IMR-90 (cell line): Measurements from ENCODE around the gene PTPRN2. TPM values are rescaled to one million over a fixed set of nuclear protein-coding genes. Genes with fewer than 3 reads are reported as not detected.

Experiments used
- ATAC-seq: fragments of 200-7000 bp; cut with Tn5 transposase; 2 replicates; pipeline ENCODE4 v1.9.1; 2020; ENCODE audit warnings: low read depth, mild to moderate bottlenecking, moderate library complexity
- BruUV-seq: library from RNA; stranded (reverse); fragments of 400-500 nt; replicated peaks from 2 replicates; lab custom pipeline; 2021; lab: Mats Ljungman, UMichigan
- CTCF ChIA-PET: fragments of 300-600 bp; formaldehyde crosslinking; extraction: SDS; loops from one replicate; lab custom pipeline; 2021; ENCODE audit warnings: antibody characterized with exemption; lab: Yijun Ruan, JAX
- POLR2A ChIA-PET: fragments of 300-600 bp; sonication (Branson Sonifier 250); formaldehyde crosslinking; loops from one replicate; lab custom pipeline; 2022; ENCODE audit warnings: antibody characterized with exemption; ENCODE audit not compliant: unreplicated experiment; lab: Charles Lee
- DNase-seq: peaks from one replicate; pipeline ENCODE4 v3.0.0; 2013
- H2AFZ ChIP-seq: replicated peaks from 2 replicates; pipeline ENCODE3; 2013; ENCODE audit warnings: low read length, mild to moderate bottlenecking; ENCODE audit not compliant: poor library complexity
- H2AK5ac ChIP-seq: 2 replicates; pipeline ENCODE4 v1.6.1; 2013; ENCODE audit warnings: low read depth, low read length, inconsistent platforms
- H2AK9ac ChIP-seq: replicated peaks from 2 replicates; pipeline ENCODE3; 2013; ENCODE audit warnings: mild to moderate bottlenecking, low read depth, low read length, moderate library complexity; ENCODE audit not compliant: poor library complexity
- H2BK120ac ChIP-seq: 2 replicates; pipeline ENCODE4 v1.6.1; 2013; ENCODE audit warnings: low read depth, low read length, inconsistent platforms
- H2BK15ac ChIP-seq: 3 replicates; pipeline ENCODE4 v1.6.1; 2013; ENCODE audit warnings: low read depth, low read length, inconsistent platforms
- H2BK20ac ChIP-seq: 2 replicates; pipeline ENCODE4 v1.6.1; 2013; ENCODE audit warnings: low read depth, mild to moderate bottlenecking, inconsistent platforms, low read length, moderate library complexity
- H2BK5ac ChIP-seq: 2 replicates; pipeline ENCODE4 v1.6.1; 2013; ENCODE audit warnings: mild to moderate bottlenecking, low read depth, low read length, inconsistent platforms; ENCODE audit not compliant: poor library complexity, severe bottlenecking
- H3K14ac ChIP-seq: replicated peaks from 2 replicates; pipeline ENCODE4 v1.6.1; 2013; ENCODE audit warnings: low read depth, low read length, inconsistent platforms
- H3K18ac ChIP-seq: 2 replicates; pipeline ENCODE4 v1.6.1; 2013; ENCODE audit warnings: low read depth, low read length, control low read depth
- H3K23ac ChIP-seq: 2 replicates; pipeline ENCODE4 v1.6.1; 2013; ENCODE audit warnings: low read depth, low read length, inconsistent platforms
- H3K27ac ChIP-seq: 2 replicates; pipeline ENCODE4 v1.5.1; 2013; ENCODE audit warnings: mild to moderate bottlenecking, control low read depth, low read length; ENCODE audit not compliant: insufficient read depth
- H3K27me3 ChIP-seq: 2 replicates; pipeline ENCODE4 v1.6.1; 2013; ENCODE audit warnings: low read length; ENCODE audit not compliant: control insufficient read depth, insufficient read depth
- H3K36me3 ChIP-seq: 2 replicates; pipeline ENCODE4 v1.6.1; 2013; ENCODE audit warnings: low read length, mixed read lengths; ENCODE audit not compliant: control insufficient read depth, insufficient read depth
- H3K4ac ChIP-seq: 2 replicates; pipeline ENCODE4 v1.6.1; 2013; ENCODE audit warnings: low read depth, low read length, inconsistent platforms
- H3K4me1 ChIP-seq: 2 replicates; pipeline ENCODE4 v1.6.1; 2013; ENCODE audit warnings: low read length, mixed read lengths; ENCODE audit not compliant: control insufficient read depth, insufficient read depth
- H3K4me2 ChIP-seq: 2 replicates; pipeline ENCODE4 v1.6.1; 2013; ENCODE audit warnings: low read depth, mild to moderate bottlenecking, control low read depth, low read length, moderate library complexity
- H3K4me3 ChIP-seq: 2 replicates; pipeline ENCODE4 v1.5.1; 2013; ENCODE audit warnings: low read depth, mild to moderate bottlenecking, control low read depth, low read length, moderate library complexity; ENCODE audit not compliant: insufficient read depth
- H3K56ac ChIP-seq: 2 replicates; pipeline ENCODE4 v1.6.1; 2013; ENCODE audit warnings: low read length, inconsistent platforms; ENCODE audit not compliant: insufficient read depth; ENCODE audit errors: extremely low read depth
- H3K79me1 ChIP-seq, 2 experiments: 2 replicates each; pipeline ENCODE4 v1.6.1; 2013; ENCODE audit warnings: low read length in 2 of 2, inconsistent platforms in 1 of 2, low read depth in 1 of 2
- H3K9ac ChIP-seq: 2 replicates; pipeline ENCODE4 v1.6.1; 2013; ENCODE audit warnings: low read depth, low read length, control low read depth
- H3K9me1 ChIP-seq: 2 replicates; pipeline ENCODE4 v1.6.1; 2013; ENCODE audit warnings: low read length, inconsistent platforms; ENCODE audit not compliant: insufficient read depth
- H3K9me3 ChIP-seq: 2 replicates; pipeline ENCODE4 v1.6.1; 2013; ENCODE audit warnings: low read length; ENCODE audit not compliant: control insufficient read depth, insufficient read depth
- H4K20me1 ChIP-seq: 2 replicates; pipeline ENCODE4 v1.6.1; 2013; ENCODE audit warnings: low read length, inconsistent platforms; ENCODE audit not compliant: insufficient read depth
- H4K5ac ChIP-seq: 2 replicates; pipeline ENCODE4 v1.6.1; 2013; ENCODE audit warnings: mild to moderate bottlenecking, low read depth, low read length, control low read depth
- H4K8ac ChIP-seq, 2 experiments: 2 replicates each; pipeline ENCODE4 v1.6.1; 2013; ENCODE audit warnings: low read depth in 2 of 2, low read length in 2 of 2, control low read depth in 1 of 2, inconsistent platforms in 1 of 2
- H4K91ac ChIP-seq: 2 replicates; pipeline ENCODE4 v1.6.1; 2013; ENCODE audit warnings: low read depth, low read length, inconsistent platforms; ENCODE audit not compliant: insufficient read depth
- RAD21 ChIP-seq: IDR thresholded peaks from 2 replicates; pipeline ENCODE4 v1.6.1; 2012; ENCODE audit warnings: low read length, improper control_type of control experiment
- WGBS, 2 experiments: methylation state at CpG; one replicate each; pipeline versions ENCODE4 v1.1.5 to v1.1.7; 2013; ENCODE audit warnings: missing lambda C conversion rate in 2 of 2; ENCODE audit not compliant: insufficient read length in 1 of 2; ENCODE audit errors: extremely low coverage in 2 of 2; 5-methylcytosine and 5-hydroxymethylcytosine counted together
- dilution Hi-C: fragments of 300-500 bp; cut with HindIII; formaldehyde crosslinking; loops from one replicate; pipeline ENCODE4 v1.14.3; 2018; ENCODE audit warnings: low sequenced_read_pairs; ENCODE audit not compliant: unreplicated experiment
- in situ Hi-C: fragments of 300-500 bp; cut with MboI; formaldehyde crosslinking; loops from 3 replicates; pipeline ENCODE4 v1.14.3; 2019; ENCODE audit warnings: low sequenced_read_pairs, inconsistent platforms, mixed read lengths
- intact Hi-C: fragments of 100-400 bp; cut with micrococcal nuclease; formaldehyde crosslinking; loops from 2 replicates; pipeline ENCODE4 v1.10.0; 2022
- polyA plus RNA-seq, 3 experiments: library from polyadenylated mRNA; depleted of rRNA; stranded (reverse); fragments of >200 nt; gene quantifications; 2 replicates each; pipeline ENCODE4 v1.2.3, GENCODE V29; 2012; ENCODE audit warnings: low replicate concordance in 1 of 3
- total RNA-seq: library from RNA; depleted of rRNA; stranded (reverse); fragments of >200 nt; gene quantifications from 2 replicates; pipeline ENCODE4 v1.2.3, GENCODE V29; 2012

The PTPRN2 gene
- total and polyA plus RNA-seq, 2 of the 4 experiments (the other 2 are of a cell fraction) = 0.03 TPM; not detected in 1

DNA sequence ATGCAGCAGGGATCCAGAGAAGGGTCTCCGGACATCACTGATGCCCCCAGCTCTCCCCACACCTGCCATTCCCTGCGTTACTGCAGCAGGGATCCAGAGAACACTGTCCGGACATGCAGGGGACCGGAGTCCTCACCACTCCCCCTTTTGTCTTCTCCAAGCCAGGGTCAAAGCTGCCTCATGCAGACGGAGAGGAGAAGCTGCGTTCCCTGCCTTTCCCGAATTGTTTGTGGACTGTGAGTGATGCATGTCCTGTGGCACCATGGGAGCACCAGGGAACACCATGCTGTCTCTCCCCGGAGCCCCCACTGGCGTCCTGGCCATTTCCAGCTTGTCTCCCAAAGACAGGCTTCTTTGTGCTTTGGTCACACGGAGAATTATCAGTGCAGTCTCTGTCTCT is 599.7 kb downstream of the PTPRN2 start:
- ChIA-PET POLR2A (no interaction called here), CTCF (no interaction called here)
- Histone ChIP-seq H2AK5ac (no peak overlapping the region), H3K36me3 (no peaks in the 10 kb centered on the region), H4K5ac (no peak overlapping the region), H3K4me2 (no peak overlapping the region), H3K27ac (no peak overlapping the region), H3K18ac (no peak overlapping the region), H3K9ac (no peak overlapping the region), H3K9me3 (peaks cover 57% of the 10 kb centered on the region), H2AK9ac (no peak overlapping the region), H3K56ac (no peak overlapping the region), H3K14ac (no peak overlapping the region), H2BK20ac (no peak overlapping the region), H3K79me1 (no peaks in the 10 kb centered on the region), H3K27me3 (no peaks in the 10 kb centered on the region), H2AFZ (no peak overlapping the region), H3K4me3 (no peak overlapping the region), H4K91ac (no peak overlapping the region), H2BK15ac (no peak overlapping the region), H3K4me1 (no peaks in the 10 kb centered on the region), H2BK120ac (no peak overlapping the region), H4K20me1 (no peaks in the 10 kb centered on the region), H3K9me1 (no peaks in the 10 kb centered on the region), H3K4ac (no peak overlapping the region), H3K23ac (no peak overlapping the region), H2BK5ac (no peak overlapping the region), H4K8ac (no peak overlapping the region)
- dilution Hi-C loops = no loop called here
- no TSS peak for BruUV-seq
- intact Hi-C loops = no loop called here
- ATAC-seq (no peak), DNase-seq (no peak)
- TF ChIP-seq RAD21 = no peak
- in situ Hi-C loops = no loop called here
- no CpG with 5 or more reads among the region's 10 CpGs for WGBS, 2 experiments
